ENCODE data around the gene RNF26.
A peak's percentile ranks its signal among the peaks of the same experiment; 100 is the strongest.

The RNF26 gene

GRCh38 chr11:119334174-119334930, at the start of gene RNF26:
TSS of gene RNF26 (plus strand) at chr11:119334527. CDS start at chr11:119335123, 596 bp downstream.
- peak; percentile 100 for DNase-seq

- no peak for DNase-seq
These were observed 48.9 kb upstream of the RNF26 start for GRCh38 chr11:119285431-119285830.

GRCh38 chr11:119288219-119288618, 46.1 kb upstream of the RNF26 start:
- no peak for DNase-seq

GRCh38 chr11:119290894-119291497, 43.3 kb upstream of the RNF26 start:
- peak; percentile 12 for DNase-seq

DNA sequence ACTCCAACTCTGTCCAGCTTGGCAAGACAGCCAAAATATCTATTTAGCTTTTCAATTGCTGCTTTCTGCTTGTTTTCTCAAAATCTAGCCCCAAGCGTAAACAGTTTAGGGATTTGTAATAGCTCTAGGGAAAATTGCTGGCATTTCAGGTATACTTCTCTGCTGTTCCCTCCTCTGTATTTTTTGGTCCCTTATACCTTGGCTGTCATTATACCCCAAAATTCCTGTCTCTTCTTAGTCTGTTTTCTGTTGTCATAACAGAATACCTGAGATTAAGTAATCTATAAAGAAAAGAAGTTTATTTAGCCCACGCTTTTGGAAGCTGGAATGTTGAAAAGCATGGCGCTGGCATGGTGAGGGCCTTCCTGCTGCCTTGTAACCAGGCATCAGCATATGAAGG, 40.9 kb upstream of the RNF26 start:
- no peak for DNase-seq

GRCh38 chr11:119295178-119295577, 39.1 kb upstream of the RNF26 start:
- DNase-seq, result peak; percentile 47

GRCh38 chr11:119297938-119298337, 36.4 kb upstream of the RNF26 start:
- no peak for DNase-seq

GRCh38 chr11:119298726-119299125, 35.6 kb upstream of the RNF26 start:
- no peak for DNase-seq

DNA sequence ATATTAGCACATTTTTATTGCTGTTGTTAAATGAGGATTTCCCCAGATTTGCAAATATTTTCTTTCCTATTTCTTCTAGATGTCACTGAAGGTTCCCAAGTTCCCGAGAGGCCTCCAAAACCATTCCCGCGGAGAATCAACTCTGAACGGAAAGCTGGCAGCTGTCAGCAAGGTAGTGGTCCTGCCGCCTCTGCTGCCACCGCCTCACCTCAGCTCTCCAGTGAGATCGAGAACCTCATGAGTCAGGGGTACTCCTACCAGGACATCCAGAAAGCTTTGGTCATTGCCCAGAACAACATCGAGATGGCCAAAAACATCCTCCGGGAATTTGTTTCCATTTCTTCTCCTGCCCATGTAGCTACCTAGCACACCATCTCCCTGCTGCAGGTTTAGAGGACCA, 34.9 kb upstream of the RNF26 start:
- no peak for DNase-seq

- no peak for DNase-seq
These were observed 33.9 kb upstream of the RNF26 start for GRCh38 chr11:119300198-119300964.

DNA sequence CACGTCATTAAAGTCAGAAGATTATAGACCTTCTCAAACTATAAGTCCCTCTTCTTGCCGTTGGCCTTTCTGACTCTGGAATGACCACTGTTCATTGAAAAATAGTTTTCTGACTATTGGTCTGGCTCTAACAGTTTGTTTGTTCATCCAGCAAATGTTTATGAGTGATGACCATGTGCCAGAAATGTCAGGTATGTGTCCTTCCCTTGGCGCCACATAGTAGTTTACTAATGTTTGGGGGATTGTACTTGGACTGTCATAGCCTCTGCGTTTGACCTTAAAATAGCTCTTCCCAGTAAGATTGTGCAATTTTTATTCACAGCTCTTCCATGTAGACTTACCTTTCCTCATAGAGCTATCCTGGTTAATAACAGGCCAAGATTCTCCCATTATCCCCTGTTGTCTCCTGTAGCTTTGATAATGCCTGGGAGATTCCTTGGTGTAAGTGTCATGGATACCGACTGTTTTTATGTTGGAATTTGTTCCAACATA, 31.1 kb upstream of the RNF26 start:
- DNase-seq, result no peak

DNA sequence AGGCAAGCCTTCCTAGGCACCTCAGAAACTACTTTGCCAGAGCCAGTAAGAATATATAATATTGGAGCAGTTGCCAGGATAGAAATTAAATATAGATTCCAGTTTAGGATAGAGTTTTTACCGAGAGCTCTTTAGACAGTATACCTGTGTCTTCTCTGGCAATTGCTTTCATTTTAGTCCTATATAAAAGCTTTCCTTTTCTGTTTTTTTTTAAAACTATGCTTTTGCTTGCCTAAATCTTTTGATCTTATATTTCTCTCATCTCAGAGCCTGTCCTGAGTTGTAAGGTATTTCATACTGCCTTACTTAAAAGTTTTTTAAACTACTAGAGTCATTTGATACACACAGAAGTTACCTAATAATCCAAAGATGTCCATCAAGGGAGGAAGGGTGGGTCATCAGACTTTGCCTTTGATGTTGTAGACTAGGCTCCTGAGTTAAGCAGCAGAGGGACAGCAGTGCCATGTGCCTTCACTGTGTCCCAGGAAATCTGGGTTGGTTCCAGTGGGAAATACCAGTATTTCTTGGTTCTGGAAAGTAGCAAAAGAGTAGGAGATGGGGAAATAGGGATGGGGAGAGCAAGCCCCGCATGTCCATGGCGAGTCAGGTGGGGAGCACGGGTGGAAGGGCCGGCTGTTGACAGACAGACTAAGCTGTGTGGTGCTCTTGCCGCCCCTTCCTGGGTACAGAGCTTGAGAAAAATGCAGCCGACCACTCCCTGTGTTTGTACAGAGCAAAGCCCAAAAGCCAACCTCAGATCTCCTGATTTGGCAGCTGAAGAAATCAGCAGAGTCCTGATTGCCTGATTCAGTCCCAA, 28.6 kb upstream of the RNF26 start:
- no peak for DNase-seq

- DNase-seq, result peak; percentile 19
These were observed 27.9 kb upstream of the RNF26 start for GRCh38 chr11:119306373-119306890.

DNA sequence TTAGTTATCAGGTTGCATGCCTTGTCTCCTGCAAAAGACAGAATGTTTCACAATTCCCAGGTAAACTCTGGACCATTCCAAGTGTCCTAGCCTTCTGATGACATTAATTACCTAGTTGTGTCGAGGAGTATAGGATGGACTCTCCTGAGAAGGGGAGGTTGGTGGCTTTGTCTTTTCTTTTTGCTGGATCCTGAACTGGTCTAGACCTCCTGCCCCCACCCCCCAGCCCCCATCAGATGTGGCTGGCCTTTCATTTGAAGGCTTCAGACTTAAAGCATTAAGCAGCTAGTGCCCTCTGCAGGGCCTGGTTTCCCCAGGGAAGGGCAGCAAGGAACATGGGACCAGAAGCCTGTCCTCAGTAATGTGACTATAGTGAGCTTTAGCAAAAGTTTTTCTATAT, 27.1 kb upstream of the RNF26 start:
- peak; percentile 40 for DNase-seq

- no peak for DNase-seq
These were observed 26.4 kb upstream of the RNF26 start for GRCh38 chr11:119307974-119308373.

DNA sequence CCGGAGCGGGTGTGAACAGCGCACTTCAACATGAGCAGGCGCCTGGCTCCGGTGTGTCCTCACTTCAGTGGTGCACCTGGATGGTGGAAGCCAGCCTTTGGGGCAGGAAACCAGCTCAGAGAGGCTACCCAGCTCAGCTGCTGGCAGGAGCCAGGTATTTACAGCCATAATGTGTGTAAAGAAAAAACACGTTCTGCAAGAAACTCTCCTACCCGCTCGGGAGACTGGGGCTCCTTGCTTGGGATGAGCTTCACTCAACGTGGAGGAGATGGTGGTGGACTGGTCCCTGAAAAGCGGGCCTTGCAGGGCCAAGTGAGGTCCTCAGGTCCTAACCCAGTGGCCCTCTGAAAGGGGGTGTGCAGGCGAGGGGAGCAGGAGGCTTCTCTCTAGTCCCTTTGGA, 24.9 kb upstream of the RNF26 start:
- no peak for DNase-seq

DNA sequence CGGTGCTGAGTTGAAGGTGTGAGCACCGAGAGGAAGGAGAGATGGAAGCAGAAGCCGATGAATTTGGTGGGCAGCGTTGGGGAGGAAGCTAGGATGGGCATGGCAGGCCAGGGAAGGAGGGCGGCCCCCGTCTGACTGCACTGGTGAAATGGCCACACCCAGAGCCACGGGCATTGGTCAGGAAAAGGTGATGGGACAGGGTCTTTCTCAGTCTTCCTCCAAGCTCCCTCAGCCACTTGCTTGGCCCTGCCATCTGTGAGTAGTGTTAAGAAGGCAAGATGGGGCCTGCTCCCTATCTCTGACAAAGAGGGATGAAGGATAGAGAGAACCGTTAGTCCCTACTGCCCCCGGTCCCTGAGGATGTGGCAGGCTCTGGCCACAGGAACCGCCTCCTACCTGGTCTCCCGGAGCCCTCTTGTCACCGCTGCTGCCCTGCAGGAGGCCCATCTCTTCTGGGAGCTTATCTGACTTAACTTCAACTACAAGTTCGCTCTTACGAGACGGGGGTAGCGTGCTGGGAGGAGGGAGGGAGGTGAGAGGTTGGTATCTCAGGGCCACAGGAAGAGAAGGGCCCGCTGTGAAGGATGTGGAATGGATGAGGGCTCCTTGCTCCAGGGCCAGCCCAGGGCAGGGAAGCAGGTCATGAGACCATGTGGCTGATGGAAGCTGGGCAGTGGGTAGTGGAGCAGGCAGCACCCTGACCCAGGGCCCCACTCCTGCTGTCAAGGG, 24.2 kb upstream of the RNF26 start:
- DNase-seq, result no peak

DNA sequence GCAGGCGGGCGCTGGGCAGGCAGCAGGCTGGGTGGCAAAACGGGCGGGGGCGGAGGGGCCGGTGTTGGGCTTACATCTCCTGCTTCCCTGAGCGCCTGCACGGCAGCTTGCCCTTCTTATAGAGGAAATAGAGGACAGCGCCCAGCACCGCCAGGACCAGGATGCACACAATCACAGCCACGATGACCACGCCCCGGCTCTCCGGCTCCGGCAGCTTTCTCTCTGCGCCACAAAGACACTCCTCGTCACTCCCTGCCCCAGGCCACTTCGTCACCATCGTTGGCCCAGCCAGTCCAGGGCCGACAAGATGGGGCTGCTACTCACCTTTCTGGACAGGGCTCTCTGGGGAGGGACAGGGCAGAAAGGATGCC, 23.7 kb upstream of the RNF26 start:
- no peak for DNase-seq

- DNase-seq, result no peak
These were observed 19.6 kb upstream of the RNF26 start for GRCh38 chr11:119314726-119315125.

DNA sequence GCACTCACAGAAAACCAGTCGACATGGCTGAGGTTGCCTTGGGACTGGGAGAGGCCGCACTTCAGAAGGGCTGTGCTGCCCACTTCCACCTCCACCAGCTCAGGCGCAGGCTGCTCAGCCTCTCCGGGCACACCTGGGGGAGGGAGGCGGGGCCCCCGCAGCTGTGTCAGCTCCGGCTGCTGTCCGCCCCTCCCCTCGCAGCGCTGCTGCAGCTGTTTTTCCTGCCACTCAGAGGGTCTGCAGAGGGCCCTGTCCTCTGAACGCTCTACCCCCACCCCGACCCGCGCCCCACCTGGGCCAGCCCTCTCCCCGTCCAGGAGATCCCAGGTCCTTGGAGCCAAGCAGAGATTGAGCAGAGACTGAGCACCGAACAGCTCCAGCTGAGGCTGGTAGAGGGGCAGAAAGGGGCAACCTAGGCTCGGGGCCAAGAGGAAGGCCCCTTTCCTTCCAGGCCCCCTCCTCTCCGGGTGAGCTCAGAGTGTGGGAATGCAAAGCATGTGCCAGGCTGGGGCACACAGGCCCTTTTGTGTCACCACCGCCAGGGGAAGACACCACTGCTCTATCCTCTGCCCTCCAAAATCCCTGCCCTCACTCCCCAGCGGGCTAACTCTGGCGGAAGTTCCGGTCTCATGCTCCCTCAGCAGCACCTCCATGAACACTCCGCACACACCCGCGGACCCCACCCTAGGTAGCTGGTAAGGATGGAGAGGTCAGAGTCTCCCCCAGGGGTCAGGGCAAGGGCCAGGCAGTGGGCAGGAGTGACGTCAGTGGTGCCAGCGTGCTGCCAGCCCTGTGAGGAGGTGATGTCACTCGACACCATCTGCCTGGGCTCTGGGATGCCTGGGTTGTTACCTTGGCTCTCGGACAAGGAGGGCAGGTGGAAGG, 19.0 kb upstream of the RNF26 start:
- no peak for DNase-seq
